Measurements from ENCODE around the gene AGAP1. TPM values are rescaled to one million over a fixed set of nuclear protein-coding genes. Genes with fewer than 3 reads are reported as not detected.
"Not testable (repeated sequence)": the region's sequence is repeated elsewhere in the genome, so short reads cannot be mapped to it uniquely, and the experiment has no call there.

Gene AGAP1
- total RNA-seq, 1 donor, result 10.8 TPM

GRCh38 chr2:235940330-235940729 lies 446.5 kb downstream of the AGAP1 start:
- H3K4me3 ChIP-seq (ENCODE audit: low read depth, low read length), result no peak overlapping the region
- peak; percentile 98 for DNase-seq (ENCODE audit: low read depth)
- TF ChIP-seq, protein P1, sequence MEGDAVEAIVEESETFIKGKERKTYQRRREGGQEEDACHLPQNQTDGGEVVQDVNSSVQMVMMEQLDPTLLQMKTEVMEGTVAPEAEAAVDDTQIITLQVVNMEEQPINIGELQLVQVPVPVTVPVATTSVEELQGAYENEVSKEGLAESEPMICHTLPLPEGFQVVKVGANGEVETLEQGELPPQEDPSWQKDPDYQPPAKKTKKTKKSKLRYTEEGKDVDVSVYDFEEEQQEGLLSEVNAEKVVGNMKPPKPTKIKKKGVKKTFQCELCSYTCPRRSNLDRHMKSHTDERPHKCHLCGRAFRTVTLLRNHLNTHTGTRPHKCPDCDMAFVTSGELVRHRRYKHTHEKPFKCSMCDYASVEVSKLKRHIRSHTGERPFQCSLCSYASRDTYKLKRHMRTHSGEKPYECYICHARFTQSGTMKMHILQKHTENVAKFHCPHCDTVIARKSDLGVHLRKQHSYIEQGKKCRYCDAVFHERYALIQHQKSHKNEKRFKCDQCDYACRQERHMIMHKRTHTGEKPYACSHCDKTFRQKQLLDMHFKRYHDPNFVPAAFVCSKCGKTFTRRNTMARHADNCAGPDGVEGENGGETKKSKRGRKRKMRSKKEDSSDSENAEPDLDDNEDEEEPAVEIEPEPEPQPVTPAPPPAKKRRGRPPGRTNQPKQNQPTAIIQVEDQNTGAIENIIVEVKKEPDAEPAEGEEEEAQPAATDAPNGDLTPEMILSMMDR (IDR thresholded peaks at IDR 0.05; ENCODE audit: insufficient read depth, low read depth, low read length), result no peak

DNA sequence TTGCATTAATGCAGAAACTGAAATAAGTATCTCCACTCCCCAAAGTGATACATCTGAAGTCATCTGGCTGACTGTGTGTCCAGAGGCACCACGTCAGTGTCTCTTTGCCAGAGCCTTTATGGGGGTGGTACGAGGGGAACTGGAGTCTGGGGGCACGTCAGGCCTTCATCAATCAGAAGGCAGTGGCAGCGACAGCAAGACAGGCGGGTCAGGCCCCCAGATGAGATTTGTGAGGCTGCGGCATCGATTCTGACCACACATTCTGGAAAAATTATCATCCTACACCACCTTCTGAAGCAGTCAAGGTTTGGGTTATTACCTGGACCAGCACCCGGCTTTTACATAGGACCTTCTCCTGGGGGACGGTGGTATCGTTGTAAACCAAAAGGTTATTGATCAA lies 450.7 kb downstream of the AGAP1 start:
- TF ChIP-seq, protein P1 (IDR thresholded peaks at IDR 0.05; ENCODE audit: insufficient read depth, low read depth, low read length), result no peak
- no peak for DNase-seq (ENCODE audit: low read depth)
- H3K4me3 ChIP-seq (ENCODE audit: low read depth, low read length), result no peak overlapping the region

DNA sequence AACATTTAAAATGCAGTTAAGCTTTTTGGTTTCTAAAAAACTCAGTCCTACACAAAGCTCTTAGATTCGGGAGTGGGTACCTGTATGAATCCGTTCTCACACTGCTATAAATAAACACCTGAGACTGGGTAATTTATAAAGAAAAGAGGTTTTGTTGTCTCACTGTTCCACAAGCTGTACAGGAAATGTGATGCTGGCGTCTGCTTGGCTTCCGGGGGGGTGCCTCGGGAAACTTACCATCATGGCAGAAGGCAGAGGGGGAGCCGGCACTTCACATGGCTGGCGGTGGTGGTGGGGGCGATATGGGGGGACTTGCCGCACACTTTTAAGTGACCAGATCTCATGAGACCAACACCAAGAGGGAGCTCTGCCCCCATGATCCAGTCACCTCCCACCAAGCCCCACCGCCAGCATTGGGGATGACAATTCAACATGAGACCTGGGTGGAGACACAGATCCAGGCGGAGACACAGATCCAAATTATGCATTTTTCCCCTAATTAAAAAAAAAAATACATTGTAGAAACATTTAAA lies 451.8 kb downstream of the AGAP1 start:
- DNase-seq (ENCODE audit: low read depth), result no peak
- H3K4me3 ChIP-seq (ENCODE audit: low read depth, low read length), result no peak overlapping the region
- TF ChIP-seq, protein P1 (IDR thresholded peaks at IDR 0.05; ENCODE audit: insufficient read depth, low read depth, low read length), result no peak

- H3K4me3 ChIP-seq (ENCODE audit: low read depth, low read length), result no peak overlapping the region
- no peak for DNase-seq (ENCODE audit: low read depth)
- TF ChIP-seq, protein P1 (IDR thresholded peaks at IDR 0.05; ENCODE audit: insufficient read depth, low read depth, low read length), result no peak
Observed at GRCh38 chr2:235946590-235946989, 452.7 kb downstream of the AGAP1 start.

DNA sequence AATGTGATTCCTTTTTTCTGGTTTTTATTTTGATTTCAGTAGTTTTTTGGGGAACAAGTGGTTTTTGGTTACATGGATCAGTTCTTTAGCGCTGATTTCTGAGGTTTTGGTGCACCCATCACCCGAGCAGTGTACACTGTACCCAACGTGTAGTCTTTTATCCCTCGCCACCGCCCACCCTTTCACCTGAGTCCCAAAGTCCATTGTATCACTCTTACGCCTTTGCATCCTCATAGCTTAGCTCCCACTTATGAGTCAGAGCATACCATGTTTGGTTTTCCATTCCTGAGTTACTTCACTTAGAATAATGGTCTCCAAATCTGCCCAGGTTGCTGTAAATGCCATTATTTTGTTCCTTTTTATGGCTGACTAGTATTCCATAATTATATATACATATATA lies 453.2 kb downstream of the AGAP1 start:
- not testable (repeated sequence) for DNase-seq (ENCODE audit: low read depth); H3K4me3 ChIP-seq (ENCODE audit: low read depth, low read length)

DNA sequence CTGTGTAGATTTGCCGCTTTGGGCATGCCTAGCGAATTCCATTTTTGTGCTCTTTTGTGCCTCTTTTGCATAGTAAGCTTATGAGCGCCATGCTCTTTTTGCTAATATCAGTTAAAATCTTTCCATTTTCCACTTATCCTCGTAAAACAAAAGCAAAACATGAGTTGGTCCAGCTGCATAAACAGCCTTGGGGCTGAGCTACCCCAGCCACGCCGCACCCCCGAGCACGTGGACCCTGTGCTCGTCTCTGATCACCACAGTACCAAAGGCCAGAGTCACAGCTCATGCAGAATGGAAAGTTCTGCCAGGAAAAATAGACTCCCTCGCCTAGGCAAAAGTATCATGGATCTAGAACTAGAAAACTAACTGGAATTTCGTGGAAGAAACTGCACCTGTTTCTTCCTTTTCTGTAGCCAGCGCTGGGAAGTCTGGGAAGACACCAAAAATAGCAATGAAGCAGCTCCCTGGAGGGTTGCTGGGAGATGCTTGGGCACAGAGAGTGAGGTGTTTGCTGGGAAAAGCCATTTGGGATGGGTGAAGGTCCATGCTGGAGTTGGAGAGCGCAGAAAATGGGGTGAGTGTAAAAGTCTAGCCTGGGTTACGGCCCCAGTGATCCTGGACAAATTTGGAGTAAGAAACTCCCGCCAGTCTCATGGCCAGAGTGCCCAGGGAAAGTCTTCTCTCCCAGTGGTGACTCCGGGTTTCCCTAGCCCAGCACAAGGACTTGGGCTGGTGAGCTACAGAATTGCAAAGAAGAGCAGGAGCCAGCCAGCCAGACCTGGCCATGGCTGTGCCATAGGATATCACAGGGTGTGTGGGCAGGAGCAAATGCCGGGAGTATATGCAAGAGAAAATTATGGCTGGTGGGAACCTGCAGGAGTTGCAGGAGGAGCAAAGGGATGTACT lies 456.0 kb downstream of the AGAP1 start:
- no peak for DNase-seq (ENCODE audit: low read depth)
- H3K4me3 ChIP-seq (ENCODE audit: low read depth, low read length), result no peak overlapping the region
- TF ChIP-seq, protein P1 (IDR thresholded peaks at IDR 0.05; ENCODE audit: insufficient read depth, low read depth, low read length), result no peak

- DNase-seq (ENCODE audit: low read depth), result no peak
- TF ChIP-seq, protein P1 (IDR thresholded peaks at IDR 0.05; ENCODE audit: insufficient read depth, low read depth, low read length), result no peak
- H3K4me3 ChIP-seq (ENCODE audit: low read depth, low read length), result no peak overlapping the region
Observed at GRCh38 chr2:235950473-235950809, 456.6 kb downstream of the AGAP1 start.

Data from fibroblast of villous mesenchyme (primary cell).